ENCODE measurements around the gene CD3E. TPM values are rescaled to one million over a fixed set of nuclear protein-coding genes. Genes with fewer than 3 reads are reported as not detected.

Gene CD3E
- total RNA-seq, 1 experiment from 2014 or later: not detected

- no CpG with 5 or more reads among the region's 3 CpGs for WGBS (ENCODE audit: extremely low coverage, insufficient read length, low lambda C conversion rate)
- no peak overlapping the region for H4K91ac ChIP-seq (ENCODE audit: insufficient read length, low read depth, low read length)
- no peak overlapping the region for H3K56ac ChIP-seq (ENCODE audit: insufficient read length, low read depth, low read length)
- H4K5ac ChIP-seq (ENCODE audit: insufficient read length, low read depth, low read length): no peak overlapping the region
- H3K4me1 ChIP-seq (ENCODE audit: insufficient read depth, low read length): no peaks in the 10 kb centered on the region
- no peaks in the 10 kb centered on the region for H4K20me1 ChIP-seq (ENCODE audit: control insufficient read depth, insufficient read depth, insufficient read length)
- H3K4ac ChIP-seq (ENCODE audit: low read depth, low read length): no peak overlapping the region
- Mint-ChIP-seq H3K27me3 (ENCODE audit: low read depth) (peaks cover 36% of the 10 kb centered on the region), H3K4me3 (no peak overlapping the region), H3K27ac (no peak overlapping the region), H3K4me1 (peaks cover 2 to 3% of the 10 kb centered on the region in 2 experiments; a peak in 1 of 4 replicates), H3K36me3 (ENCODE audit: insufficient read depth in 1 of 3, low read depth in 3 of 3) (no peaks in the 10 kb centered on the region), H3K9me3 (no peaks in the 10 kb centered on the region)
- H3K27ac ChIP-seq (ENCODE audit: insufficient read length, low read depth, low read length): no peak overlapping the region
- no peaks in the 10 kb centered on the region for H3K79me1 ChIP-seq (ENCODE audit: insufficient read depth, low read depth, low read length, poor library complexity, severe bottlenecking)
- H2BK20ac ChIP-seq (ENCODE audit: low read depth, low read length, poor library complexity, severe bottlenecking): no peak overlapping the region
- no peak overlapping the region for H3T11ph ChIP-seq (ENCODE audit: low read length)
- no peak overlapping the region for H3K23ac ChIP-seq (ENCODE audit: insufficient read length, low read depth, low read length)
- H3K4me2 ChIP-seq (ENCODE audit: insufficient read depth, insufficient read length, low read length): no peak overlapping the region
- no peak overlapping the region for H2BK5ac ChIP-seq (ENCODE audit: insufficient read length, low read length)
- no peak overlapping the region for H2AFZ ChIP-seq (ENCODE audit: low read length)
- no peaks in the 10 kb centered on the region for H3K9me3 ChIP-seq (ENCODE audit: control insufficient read depth, low read depth, low read length)
- H3K18ac ChIP-seq (ENCODE audit: insufficient read length, low read depth, low read length): no peak overlapping the region
- H2BK15ac ChIP-seq (ENCODE audit: low read depth, low read length): no peak overlapping the region
- H3K79me2 ChIP-seq (ENCODE audit: insufficient read depth, low read length): no peaks in the 10 kb centered on the region
- H2BK120ac ChIP-seq (ENCODE audit: low read depth, low read length, poor library complexity, severe bottlenecking): no peak overlapping the region
- H3K9ac ChIP-seq (ENCODE audit: extremely low read depth, insufficient read length, low read length): no peak overlapping the region
- no peak overlapping the region for H2AK5ac ChIP-seq (ENCODE audit: insufficient read length, low read length)
- H4K8ac ChIP-seq (replicated peaks; ENCODE audit: insufficient read length, low read depth, low read length): no peak overlapping the region
- no peak overlapping the region for H3K14ac ChIP-seq (ENCODE audit: insufficient read depth, low read length)
- no peak for DNase-seq
- no peaks in the 10 kb centered on the region for H3K27me3 ChIP-seq (ENCODE audit: insufficient read depth, low read length)
- H3K23me2 ChIP-seq (ENCODE audit: insufficient read length, low read depth, low read length, poor library complexity, severe bottlenecking): no peaks in the 10 kb centered on the region
- H2BK12ac ChIP-seq (ENCODE audit: insufficient read length, low read depth, low read length): no peak overlapping the region
- TF ChIP-seq, protein P1, sequence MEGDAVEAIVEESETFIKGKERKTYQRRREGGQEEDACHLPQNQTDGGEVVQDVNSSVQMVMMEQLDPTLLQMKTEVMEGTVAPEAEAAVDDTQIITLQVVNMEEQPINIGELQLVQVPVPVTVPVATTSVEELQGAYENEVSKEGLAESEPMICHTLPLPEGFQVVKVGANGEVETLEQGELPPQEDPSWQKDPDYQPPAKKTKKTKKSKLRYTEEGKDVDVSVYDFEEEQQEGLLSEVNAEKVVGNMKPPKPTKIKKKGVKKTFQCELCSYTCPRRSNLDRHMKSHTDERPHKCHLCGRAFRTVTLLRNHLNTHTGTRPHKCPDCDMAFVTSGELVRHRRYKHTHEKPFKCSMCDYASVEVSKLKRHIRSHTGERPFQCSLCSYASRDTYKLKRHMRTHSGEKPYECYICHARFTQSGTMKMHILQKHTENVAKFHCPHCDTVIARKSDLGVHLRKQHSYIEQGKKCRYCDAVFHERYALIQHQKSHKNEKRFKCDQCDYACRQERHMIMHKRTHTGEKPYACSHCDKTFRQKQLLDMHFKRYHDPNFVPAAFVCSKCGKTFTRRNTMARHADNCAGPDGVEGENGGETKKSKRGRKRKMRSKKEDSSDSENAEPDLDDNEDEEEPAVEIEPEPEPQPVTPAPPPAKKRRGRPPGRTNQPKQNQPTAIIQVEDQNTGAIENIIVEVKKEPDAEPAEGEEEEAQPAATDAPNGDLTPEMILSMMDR (conservative IDR thresholded peaks at IDR 0.05): no peak
Observed at GRCh38 chr11:118340449-118340848, 35.9 kb downstream of the CD3E start.

All from H9 (cell line).